Left renal pelvis (tissue), 4 donors: Measurements from ENCODE around the gene EFEMP1. TPM values are rescaled to one million over a fixed set of nuclear protein-coding genes. Genes with fewer than 3 reads are reported as not detected.

ENCODE experiments used
- DNase-seq, 4 donors: peaks; one replicate each; pipeline ENCODE4 v3.0.0-alpha.2; 2013; ENCODE audit warnings: low read depth in 4 of 4, low spot score in 3 of 4
- polyA plus RNA-seq, 4 donors: library from polyadenylated mRNA; unstranded; fragments of 120-200 nt; gene quantifications; one replicate each; pipeline ENCODE4 v1.2.1, GENCODE V29; 2013; ENCODE audit not compliant: insufficient read length in 4 of 4

EFEMP1 gene
- polyA plus RNA-seq, 4 donors: 86.2 to 115 (median 103) TPM

DNA sequence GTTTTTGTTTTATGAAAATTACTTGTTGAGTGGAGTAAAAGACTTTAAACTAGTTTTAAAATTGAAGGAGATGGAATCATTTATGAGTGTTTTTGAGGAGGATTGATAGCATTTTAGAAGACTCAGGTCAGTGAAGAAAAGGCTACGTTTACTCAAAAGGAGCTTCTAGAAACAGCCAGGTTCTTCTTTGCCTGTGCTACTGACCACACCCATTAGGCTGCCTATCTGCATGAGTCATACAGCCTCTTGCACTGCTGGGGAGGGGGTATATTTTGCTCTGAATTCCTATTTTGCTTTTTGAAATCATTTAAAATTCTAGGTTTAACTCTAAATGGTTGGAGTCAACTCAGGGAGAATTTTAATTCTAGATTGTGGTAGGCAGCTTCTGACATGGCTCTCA is 22.3 kb downstream of the EFEMP1 start:
- no peak for DNase-seq

DNA sequence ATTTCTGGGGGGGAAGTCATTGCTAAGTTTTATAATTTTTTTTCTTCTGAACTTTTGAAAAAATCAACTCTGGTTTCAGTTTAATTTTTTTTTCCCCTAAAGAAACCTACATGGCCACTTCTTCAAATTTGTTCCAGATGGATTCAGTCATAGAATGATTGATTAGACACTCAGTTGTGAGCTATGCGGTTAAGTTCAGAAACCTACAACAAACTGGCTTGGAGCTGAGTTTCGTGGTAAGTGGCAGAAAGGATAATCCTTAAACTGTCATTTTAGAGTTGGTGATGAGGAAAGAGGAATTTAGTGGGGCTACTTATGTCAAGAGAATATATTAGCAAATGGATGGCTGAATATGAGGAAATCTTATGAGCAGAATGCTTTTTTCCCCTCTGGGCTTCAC is 23.7 kb downstream of the EFEMP1 start:
- DNase-seq: no peak

DNA sequence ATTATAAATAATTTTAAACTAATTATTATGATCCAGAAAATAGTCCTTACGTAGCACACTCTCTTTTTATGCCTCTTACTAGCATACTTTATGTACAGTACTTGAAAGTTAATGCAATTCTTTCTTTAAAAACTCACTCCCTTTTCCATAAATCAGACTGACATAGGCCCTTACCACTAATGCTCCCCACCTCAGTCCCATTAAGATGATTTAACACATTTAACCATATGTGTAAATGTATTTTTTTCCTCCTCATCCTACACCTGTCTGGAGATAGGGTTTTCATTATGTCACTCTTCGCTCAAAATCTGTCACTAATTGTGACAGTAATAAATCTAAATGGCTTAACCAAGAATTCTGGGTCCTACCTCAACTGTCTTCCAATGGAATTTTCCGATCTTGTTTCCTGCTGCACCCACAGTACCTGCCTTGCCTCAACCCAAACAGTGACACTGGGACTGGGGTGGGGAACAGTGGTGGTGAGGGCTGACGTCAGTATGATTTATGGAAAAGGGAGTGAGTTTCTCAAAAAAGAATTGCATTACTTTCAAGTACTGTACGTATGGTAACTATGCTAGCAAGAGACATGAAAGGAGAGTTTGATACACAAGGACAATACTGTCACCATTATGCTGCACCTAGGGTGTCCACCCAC is 25.1 kb downstream of the EFEMP1 start:
- DNase-seq: no peak

DNA sequence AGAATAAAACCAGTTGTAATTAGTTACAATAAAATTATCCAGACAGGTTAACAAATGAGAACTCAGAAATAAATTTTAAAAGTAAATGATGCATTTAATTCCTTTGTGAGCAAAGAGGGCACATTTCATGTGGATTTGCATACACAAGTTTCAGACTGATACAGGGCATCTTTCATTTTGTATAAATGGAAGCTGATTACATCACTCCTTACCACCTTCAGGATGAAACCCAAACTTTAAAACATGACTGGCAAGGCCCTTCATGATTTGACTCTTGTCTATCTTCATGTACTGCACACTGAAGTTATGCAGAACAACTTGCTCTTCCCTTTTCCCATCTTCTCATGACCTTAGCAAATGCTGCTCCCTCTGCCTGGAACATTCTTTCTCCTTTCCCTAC is 26.9 kb downstream of the EFEMP1 start:
- DNase-seq: no peak

DNA sequence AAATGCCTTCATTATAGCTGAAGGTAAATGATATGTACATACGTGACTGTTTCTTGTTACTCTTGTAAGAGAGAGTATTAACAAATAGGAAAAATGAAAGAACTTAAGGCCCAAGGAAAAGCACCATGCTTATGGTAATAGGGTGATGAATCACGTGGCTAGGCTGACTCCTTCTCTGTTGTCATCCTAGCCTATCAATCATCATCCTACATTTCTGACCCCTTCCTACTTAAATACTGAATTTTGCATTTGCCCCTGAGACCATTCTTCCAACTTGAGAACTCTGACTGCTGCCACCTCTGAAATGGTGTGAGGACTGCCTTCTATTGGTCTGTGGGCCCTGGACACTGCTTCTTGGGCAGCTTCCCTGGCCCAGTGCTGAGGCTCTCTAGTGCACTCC is 28.9 kb downstream of the EFEMP1 start:
- DNase-seq: no peak

DNA sequence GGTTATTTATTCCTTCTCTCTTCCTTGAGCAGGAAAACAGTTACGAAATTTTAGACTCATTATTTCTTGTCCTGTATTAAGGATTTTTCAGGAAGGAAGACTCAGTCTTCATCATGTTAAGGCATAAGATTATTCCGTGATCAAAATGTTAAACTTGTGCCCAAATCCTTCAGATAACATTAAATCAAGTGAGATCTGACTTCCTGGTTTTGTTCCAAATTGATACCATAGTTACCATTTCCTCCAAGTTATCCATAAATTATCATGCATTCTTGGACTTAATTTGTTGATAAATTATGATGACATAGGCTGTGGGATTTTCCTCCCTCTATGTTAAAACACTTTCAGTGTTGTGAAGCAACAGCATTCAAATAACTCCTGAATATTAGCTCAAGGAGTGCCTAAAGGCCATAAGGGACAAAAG is 31.9 kb downstream of the EFEMP1 start:
- DNase-seq: no peak

DNA sequence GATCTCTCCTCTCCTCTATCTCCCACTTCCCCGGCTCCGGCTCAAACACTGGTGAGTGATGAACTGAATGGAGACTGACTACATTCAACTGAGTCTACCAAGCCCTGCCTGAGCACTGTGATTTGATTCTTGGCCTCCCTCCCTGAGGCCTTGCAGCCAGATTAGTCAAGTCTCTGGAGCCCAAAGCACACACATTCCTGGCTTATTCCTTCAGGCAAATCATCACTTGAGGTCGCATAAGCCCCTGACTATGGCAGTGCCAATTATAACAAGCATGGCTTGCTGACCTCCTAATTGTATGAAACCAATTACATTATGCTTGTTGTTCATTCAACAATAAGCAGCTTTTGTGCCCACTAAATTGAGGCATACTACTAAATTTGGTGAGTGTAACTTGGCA is 34.6 kb downstream of the EFEMP1 start:
- DNase-seq: no peak

DNA sequence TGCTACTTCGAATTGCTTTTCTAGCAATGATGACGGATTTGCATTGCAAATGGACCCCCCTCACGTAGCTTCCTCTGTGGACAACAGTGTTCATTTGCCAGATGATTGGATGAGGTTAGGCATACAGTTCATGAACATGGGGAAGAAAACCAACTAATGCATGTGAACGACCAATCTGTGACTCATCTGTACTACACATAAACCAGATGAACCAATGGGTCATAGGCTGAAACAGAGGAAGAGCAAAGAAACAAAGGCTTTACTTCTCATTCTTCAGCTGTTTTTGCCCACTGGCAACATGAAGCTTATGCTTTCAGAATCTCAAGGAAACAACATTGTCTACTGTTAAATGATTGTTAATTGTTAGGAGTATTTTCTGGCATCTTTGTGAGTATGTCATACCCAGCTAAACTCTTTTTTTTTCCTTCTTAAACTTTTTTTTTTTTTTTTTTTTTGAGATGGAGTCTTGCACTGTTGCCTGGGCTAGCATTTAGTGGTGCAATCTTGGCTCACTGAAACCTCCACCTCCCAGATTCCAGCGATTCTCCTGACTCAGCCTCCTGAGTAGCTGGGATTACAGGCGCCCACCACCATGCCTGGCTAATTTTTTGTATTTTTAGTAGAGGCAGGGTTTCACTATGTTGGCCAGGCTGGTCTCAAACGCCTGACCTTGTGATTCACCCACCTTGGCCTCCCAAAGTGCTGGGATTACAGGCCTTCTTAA is 35.5 kb downstream of the EFEMP1 start:
- DNase-seq: no peak

DNA sequence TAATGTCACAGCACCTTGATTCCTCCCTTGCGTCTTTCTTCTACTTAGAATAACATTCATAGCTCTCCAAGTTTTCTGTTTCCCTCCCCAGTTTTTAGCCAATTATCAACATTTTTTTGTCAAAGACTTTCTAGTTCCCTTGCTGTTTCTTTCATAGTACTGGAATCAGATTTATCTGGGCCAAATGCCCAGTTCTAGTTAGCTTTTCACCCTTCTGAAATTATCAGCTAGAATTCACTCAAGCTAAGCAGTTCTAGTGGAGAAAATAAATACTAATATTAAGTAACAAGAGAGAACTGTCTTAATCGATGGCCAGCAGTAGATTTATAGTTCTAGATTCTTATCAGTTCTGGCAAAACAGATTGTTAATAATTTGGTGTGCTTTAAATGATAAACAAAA is 36.2 kb downstream of the EFEMP1 start:
- no peak for DNase-seq

DNA sequence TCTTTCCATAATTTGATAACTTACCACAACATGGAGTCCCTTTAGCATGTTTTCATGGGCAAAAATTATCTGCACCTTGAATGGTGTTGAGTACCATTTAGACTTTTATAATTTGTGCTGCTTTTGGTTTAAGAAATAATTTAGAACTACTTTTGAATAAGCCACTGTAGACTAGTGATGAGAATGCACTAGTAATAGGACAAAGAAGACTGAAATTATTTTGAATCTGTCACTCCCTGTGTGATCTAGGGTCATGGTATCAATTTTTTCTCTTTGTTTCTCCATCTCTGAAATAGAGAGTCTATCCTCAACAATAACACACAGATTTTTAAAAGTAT is 37.7 kb downstream of the EFEMP1 start:
- no peak for DNase-seq

DNA sequence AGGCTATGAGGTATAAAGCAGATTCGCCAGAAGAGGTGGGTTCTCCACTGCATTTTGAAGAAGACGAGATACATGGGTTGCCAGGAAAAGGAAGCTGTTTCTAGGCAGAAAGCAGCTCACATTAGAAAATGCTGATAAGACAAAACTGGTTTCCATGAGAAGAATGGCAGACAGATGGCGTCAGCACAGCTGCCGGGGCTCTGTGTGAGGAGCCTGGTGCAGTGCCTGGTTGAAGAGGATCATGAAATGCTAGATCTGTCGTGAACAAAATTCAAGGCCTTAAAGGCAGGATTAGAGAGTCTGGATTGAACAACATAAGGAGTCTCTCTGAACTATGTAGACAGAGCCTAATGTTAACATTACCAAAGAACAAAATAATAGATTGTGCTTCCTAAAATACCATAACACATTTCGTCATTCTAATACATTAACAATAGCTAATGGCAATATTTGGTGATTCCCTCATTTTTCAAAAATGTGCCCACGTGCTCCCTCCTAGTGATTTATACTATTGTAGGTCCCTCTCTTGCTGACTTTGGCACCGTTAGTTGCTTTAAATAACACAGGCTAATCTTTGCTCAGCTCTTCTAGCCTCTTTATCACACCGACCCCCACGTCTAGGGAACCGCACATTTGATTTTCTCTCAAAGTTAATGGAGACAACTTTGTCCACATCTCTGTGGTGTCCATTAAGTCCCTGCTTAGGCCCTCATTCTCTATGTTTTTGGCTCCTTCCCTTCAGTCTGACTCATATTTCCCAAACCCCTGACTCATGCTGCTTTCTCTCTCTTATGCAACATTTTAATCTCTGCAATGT is 38.2 kb downstream of the EFEMP1 start:
- no peak for DNase-seq

DNA sequence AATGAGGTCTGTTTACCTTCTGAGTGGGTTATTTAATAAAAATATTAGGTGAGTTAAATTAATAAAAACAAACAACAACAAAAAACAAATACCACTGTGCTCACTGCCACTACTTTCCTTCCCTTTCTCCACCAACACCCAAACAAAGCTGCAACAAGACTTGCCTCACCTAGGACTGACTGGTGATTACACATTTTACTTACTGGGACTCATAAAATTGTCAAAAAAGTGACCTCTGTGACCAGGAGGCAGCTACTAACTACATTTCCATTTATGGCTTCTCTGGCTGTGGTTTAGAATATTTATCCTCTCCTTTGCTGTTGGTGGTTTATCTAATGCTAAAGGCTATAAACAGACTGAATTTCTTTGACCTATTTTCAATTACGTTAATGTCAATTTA is 39.8 kb downstream of the EFEMP1 start:
- no peak for DNase-seq

DNA sequence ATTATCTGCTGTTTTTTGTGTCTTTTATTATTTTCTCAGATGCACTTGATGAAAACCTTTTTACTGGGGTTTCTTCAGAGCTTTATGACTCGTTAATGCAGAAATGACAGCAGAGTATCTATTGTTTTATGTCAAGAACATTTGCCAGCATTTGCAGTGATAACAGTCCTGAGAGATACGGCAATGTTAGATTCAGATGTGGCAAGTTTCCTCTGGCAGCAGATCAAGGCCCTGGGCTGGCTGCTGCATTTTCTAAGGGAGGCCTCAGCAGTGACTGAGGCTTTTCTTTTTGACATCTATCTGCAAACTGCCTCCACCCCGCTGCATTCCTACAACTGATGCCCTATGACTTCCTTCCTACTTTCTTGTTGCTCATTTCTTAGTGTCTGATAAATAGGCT is 40.2 kb downstream of the EFEMP1 start:
- no peak for DNase-seq

DNA sequence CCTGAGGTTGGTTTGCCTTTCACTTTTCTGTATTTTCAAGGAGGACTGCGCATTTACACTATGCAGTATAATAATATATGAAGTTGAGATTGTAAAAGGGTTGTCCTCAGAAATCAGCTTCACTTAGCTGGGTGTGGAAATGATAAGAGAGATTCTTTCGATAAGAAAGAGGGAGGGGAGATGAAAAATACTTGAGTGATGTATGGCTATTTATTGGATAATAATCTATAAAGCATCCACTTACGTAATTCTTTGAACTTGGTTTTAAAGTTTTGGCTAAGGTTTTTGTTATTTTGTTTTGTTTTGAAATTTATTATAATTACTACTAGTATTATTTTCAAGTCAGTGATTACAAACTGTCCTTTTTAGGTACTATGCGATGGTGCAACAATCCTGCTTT is 40.6 kb downstream of the EFEMP1 start:
- DNase-seq: no peak

DNA sequence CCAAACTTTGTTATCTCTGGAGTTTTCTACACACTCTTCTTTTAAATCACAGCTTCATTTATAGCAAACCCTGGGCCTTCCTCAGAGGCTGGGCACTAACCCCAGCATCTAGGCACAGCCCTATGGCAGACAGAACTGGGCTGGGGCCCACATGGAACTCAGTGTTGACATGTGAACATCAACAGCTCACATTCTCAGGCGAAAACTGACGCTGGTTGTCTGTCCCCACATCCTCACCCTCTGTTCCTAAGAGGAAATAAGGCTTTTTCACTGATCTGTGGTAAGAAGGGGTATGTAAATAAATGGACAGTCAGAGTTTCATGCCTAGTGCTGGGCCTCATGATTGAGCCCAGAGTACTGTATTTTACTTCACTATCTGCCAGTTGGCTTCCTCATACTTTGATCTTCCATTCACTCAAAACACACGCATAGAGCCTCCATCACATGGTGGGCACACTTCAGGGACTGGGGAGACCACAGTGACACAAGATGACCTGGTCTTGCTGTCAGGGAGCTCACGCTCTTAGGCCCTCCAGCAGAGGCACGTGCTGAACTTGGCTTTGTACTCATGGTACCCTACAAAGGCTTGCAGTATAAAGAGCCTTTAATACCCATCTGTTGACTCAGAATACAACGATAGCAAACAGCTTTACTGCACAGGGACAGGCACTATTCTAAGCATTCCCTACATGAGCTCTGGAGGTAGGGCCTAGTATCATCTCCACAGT is 43.0 kb downstream of the EFEMP1 start:
- DNase-seq: no peak

DNA sequence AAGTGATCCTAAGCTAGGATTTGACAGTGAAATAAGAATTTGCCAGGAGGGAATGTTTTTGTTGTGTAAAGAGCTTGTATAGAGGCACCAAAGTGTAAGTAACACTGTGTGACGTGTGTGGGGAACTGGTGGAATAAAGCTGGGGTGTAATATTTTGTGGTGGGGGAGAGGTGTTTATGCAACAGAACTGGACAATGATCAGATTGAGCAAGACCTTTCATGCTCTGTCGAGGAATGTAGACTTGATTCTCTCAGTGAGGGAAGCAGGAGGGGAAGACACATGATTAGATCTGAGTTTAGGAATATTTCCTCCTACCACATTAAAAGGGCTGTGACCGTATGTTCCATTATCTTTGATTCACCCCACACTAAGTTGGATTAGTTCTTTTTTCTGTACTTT is 43.6 kb downstream of the EFEMP1 start:
- DNase-seq: no peak

DNA sequence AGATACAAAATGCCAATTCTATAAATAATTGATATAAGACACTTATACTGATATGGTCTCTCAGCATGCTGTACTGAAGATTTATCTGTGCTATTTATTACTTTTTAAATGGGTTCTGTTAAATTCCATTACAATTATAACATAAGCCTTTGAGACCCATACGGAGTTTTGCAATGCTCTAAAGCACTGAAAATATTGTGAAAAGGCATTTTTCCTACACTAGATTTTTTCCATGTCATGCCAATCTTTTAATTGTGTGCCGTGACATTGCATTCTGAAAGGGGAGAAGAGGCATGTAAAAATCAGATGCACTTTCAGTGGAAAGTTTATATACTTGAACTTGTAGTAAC is 46.5 kb downstream of the EFEMP1 start:
- DNase-seq: no peak

DNA sequence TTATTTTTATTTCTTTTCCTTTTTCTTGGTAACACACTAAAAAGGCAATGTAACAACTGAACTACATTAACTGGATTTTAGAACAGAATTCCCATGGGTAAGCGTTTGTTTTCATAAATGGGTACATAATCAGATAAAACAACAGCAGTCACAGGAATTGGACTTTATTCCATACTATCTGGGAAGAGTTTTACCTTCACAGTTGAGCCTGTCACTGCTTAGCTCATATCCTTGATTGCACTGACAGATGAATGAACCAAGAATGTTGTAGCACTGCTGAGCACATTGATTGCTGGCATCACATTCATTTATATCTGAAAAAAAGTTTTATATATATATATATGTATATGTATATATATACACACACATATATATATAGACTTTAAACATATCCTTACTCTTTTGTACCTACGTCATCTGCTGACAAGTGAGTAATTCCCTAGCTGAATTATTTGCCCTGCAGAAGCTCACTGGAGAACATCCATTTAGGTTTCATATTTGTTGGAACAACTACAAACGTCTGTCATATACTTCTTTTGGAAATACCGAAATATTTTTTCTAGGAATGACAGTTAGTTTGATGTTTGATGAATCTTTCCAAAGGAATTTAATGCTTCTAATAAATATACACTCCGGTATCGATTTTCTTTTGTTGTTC is 47.0 kb downstream of the EFEMP1 start:
- no peak for DNase-seq

DNA sequence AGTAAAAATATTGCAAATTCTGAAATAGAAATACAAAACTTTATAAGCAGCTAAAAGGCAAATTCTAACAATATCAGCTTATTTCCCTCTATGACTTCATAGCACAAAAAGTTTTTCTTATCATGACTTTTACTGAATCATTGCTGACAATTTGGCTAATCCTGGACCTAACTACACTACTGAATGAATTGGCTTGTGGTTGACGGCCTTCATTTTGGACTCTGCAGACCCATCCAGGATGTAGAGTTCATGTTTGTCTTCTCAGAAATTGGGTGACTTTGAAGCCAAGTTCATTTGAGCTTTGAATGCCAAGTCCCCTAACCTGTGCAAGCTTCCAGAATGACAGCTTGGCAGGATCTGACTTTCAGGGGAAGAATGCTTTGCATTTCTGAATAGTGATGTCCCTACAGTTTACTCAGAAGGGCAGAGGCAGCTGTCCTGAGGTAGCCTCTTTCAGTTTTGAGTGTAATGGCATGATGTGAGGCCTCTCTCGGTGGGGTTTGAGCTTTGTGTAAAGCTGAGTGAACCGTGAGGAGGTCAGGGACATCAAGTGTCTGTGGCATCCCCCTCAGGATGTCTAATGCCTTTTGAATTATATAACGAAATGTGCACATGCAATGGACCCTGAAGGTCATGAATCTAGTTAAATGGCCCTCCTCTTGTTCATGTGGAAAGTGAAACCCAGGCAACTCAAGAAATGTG is 48.0 kb downstream of the EFEMP1 start:
- DNase-seq: no peak

DNA sequence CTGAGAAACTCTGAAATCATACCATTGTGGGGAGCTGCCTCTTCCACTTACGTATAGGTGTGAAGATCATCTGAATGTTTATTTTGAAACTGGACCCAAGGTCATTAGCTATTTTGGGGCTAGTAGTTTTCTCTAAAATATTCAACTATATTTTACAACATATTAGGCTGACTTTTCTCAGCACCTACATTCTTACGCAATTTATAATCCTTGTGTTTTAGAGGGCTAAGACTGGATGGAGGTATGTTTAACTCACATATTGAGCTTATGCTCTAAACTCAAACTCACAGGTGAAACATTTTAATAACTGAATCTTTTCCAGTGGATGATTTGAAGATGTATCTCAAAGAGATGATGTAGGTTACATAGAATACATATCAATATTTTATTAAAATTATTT is 49.2 kb downstream of the EFEMP1 start:
- no peak for DNase-seq
